Muscle layer of duodenum (tissue), 2 donors: Measurements from ENCODE around the gene CD180.

Experiments used
- H3K27ac ChIP-seq: one replicate; pipeline ENCODE4 v1.7.0; 2013; ENCODE audit warnings: mild to moderate bottlenecking, low read length
- H3K27me3 ChIP-seq: one replicate; pipeline ENCODE4 v1.7.0; 2013; ENCODE audit warnings: low read depth, mild to moderate bottlenecking, control low read depth, low read length
- H3K36me3 ChIP-seq, 2 donors: one replicate each; pipeline ENCODE4 v1.7.0; 2013; ENCODE audit warnings: low read length in 2 of 2, control low read depth in 1 of 2, mild to moderate bottlenecking in 1 of 2; ENCODE audit not compliant: insufficient read depth in 2 of 2, control insufficient read depth in 1 of 2
- H3K4me1 ChIP-seq, 2 donors: one replicate each; pipeline ENCODE4 v1.7.0; 2013; ENCODE audit warnings: low read length in 2 of 2, mild to moderate bottlenecking in 2 of 2, control low read depth in 1 of 2, moderate library complexity in 1 of 2; ENCODE audit not compliant: insufficient read depth in 2 of 2, control insufficient read depth in 1 of 2
- H3K4me3 ChIP-seq, 2 donors: one replicate each; pipeline ENCODE4 v1.7.0; 2013; ENCODE audit warnings: low read length in 2 of 2, low read depth in 1 of 2, mild to moderate bottlenecking in 1 of 2
- H3K9me3 ChIP-seq, 2 donors: one replicate each; pipeline ENCODE4 v1.7.0; 2013; ENCODE audit warnings: low read length in 2 of 2, control low read depth in 1 of 2, mild to moderate bottlenecking in 1 of 2; ENCODE audit not compliant: control insufficient read depth in 1 of 2
- donor health status: healthy.

Gene CD180

DNA sequence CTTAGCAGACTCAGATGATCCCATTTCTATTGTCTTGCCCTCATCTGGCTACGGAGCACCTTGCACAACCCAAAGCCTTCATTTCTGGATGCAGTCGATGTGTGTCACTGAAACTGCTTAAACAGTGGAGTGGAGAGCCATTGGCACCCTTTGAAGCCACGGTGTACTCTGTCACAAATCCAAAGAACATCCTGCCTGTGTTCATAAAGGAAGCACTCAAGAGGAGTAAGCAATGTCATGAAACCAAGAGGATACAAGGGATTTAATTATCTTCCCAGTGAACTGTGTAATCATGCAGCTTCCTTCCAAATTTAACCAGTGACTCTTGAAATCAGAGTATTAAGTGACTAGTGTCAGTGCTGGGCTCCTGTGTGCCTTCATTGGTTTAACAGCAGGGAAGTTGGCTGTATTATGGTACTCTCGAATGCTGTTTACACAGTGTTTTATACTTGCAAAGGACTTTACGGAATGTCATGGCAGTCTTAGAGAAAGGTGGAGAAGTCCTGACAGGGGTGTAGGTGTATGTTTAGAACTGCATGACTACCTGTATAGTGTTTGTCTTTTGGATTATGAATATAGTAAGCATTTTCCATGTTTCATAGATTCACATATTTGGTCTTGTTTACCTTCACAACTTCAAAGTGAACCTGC lies 41.9 kb downstream of the CD180 start:
- no peak overlapping the region for H3K4me3 ChIP-seq
- H3K9me3 ChIP-seq: no peaks in the 10 kb centered on the region
- no peaks in the 10 kb centered on the region for H3K27me3 ChIP-seq
- H3K36me3 ChIP-seq: peaks cover 11 to 40% of the 10 kb centered on the region in 2 donors
- H3K4me1 ChIP-seq: no peaks in the 10 kb centered on the region
- no peak overlapping the region for H3K27ac ChIP-seq

DNA sequence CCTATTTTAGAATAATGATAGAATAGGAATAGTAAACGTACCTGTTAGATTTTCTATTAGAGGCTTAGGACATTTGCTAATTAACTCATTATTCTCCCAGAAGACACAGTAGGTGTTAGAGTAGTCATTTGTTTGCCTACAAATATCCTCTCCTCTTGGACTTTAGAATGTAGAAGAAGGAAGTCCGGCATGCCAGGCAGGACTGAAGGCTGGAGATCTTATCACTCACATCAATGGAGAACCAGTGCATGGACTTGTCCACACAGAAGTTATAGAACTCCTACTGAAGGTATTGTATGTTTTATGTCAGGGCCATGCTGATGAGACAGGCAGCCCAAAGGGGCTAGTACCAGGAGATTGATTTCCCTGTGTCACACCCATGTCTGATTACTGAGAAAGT lies 43.3 kb downstream of the CD180 start:
- Histone ChIP-seq H3K4me3 (no peak overlapping the region), H3K9me3 (no peaks in the 10 kb centered on the region), H3K27ac (no peak overlapping the region), H3K27me3 (no peaks in the 10 kb centered on the region), H3K4me1 (no peaks in the 10 kb centered on the region), H3K36me3 (peaks cover 11 to 40% of the 10 kb centered on the region in 2 donors)

DNA sequence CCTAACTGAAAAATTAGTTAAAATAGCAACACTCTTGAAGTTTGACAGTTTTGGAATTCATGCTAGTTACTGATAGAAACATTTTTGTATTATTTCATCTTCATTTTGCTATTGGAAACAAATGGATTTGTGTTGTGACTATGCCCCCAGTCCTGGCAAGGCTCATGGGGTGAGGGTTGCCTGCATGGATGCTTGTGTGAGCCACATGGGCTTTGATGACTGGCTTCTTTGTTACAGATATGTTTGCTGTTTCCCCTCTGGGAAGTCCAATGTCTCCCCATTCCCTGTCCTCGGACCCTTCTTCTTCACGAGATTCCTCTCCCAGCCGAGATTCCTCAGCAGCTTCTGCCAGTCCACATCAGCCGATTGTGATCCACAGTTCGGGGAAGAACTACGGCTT lies 44.2 kb downstream of the CD180 start:
- Histone ChIP-seq H3K9me3 (no peaks in the 10 kb centered on the region), H3K4me1 (no peaks in the 10 kb centered on the region), H3K4me3 (no peak overlapping the region), H3K27me3 (no peaks in the 10 kb centered on the region), H3K36me3 (peaks cover 11 to 40% of the 10 kb centered on the region in 2 donors), H3K27ac (no peak overlapping the region)

DNA sequence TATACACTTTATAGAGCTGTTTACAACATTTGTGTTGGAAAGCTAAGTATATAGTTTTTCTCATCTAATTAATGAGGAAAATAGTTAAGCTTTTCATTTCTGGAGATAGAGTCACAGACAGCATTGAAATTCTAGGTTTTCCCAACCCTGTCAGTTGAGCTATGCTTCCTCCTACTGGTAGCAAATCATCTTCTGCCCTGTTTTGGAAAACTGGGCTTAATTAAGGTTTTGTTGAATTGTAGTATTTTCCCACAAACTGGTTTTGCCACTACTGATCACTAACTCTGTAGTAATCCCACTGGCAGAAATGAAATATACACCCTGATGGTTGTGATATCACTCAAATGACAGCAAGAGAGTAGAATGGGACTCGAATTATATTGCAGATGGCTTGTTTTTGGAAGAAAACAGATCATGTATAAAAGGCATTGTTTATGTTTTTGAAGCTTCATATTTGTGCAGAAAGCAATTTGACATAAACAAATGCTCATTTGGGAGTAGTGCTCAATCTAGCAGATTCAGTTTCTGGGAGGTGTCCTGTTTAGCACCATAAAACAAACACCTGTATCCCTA lies 46.6 kb downstream of the CD180 start:
- peak overlapping the region; percentile 41 to 51 for H3K4me3 ChIP-seq
- peaks cover 21 to 41% of the 10 kb centered on the region in 2 donors for H3K36me3 ChIP-seq
- no peaks in the 10 kb centered on the region for H3K9me3 ChIP-seq
- no peaks in the 10 kb centered on the region for H3K4me1 ChIP-seq
- no peaks in the 10 kb centered on the region for H3K27me3 ChIP-seq
- no peak overlapping the region for H3K27ac ChIP-seq

DNA sequence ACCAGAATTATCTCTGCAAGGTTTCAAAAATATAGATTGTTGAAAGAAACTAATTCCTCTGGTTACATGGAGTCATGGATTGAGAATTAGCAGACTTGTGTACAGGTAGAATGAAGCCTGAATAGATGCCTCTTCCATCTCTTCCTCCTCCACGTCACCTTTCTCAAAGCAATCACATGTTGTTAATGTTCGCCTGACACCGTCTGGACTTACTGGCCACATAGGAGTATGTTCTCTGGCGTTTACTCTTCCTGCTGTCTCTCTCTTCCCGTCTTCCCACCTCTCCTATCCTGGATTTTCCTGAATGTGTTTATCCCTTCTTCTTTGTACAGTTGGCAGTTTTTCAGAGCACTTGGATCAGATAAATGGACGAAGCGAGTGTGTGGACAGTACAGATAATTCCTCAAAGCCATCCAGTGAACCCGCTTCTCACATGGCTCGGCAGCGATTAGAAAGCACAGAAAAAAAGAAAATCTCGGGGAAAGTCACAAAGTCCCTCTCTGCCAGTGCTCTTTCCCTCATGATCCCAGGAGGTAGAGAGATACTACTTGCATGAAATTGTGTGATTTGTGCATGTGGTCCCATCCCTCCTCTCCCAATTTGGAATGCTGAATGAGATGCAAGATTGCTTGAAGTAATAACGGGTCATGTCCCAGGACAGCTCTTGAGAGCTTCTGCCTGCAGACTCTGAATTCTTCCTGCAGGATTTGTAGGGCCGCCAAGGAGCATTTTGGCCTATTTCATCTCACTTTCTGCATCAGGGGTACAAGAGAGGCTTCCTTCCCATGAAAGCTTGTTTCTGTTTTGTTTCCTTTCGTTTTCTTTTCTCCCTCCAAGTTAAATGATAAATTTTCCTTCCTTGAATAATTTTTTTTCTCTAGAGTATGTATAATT lies 47.3 kb downstream of the CD180 start:
- Histone ChIP-seq H3K4me1 (no peaks in the 10 kb centered on the region), H3K27ac (peak overlapping the region; percentile 3), H3K27me3 (no peaks in the 10 kb centered on the region), H3K4me3 (peak overlapping the region; percentile 41 to 51), H3K36me3 (peaks cover 23 to 36% of the 10 kb centered on the region in 2 donors), H3K9me3 (no peaks in the 10 kb centered on the region)

DNA sequence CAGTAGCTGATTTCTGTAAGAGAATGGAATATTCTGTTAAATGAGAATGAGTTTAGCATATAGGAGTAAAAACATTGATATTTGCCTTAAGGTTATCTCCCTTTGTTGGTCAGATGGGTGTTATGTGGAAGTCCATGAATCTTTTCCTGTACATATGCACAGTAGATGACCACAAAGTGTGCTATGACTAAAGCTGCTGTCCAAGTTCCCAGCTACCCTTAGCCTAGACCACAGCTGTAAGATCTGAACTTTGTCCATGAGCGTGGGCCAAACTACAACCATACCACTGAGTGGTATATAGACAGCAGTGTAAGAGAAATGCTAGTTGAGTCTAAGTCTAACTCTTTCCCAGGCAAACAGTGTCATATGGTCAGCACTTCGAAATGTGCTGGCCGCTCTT lies 48.8 kb downstream of the CD180 start:
- Histone ChIP-seq H3K36me3 (peaks cover 27 to 37% of the 10 kb centered on the region in 2 donors), H3K4me1 (no peaks in the 10 kb centered on the region)

DNA sequence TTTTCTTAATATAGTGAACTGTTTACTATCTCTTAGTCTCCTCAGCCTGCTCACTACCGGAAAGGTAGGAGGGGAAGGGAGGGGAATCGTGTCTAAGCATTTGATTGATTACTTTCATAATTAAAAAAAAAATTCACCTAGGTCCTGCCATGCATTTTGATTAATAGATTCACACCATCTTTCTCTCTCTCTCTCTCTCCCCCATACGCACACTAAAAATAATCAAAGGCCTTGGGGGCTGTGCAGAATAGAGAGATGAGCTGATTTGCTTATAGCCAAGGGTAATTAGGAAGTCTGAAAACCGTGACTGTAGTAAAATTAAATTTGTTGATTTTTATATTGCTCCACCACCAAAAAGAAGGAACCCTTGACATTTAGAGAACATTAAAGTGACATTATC lies 49.6 kb downstream of the CD180 start:
- H3K27ac ChIP-seq: no peak overlapping the region
- H3K27me3 ChIP-seq: no peaks in the 10 kb centered on the region
- no peak overlapping the region for H3K4me3 ChIP-seq
- H3K9me3 ChIP-seq: no peaks in the 10 kb centered on the region
- H3K36me3 ChIP-seq: peaks cover 30 to 39% of the 10 kb centered on the region in 2 donors
- no peaks in the 10 kb centered on the region for H3K4me1 ChIP-seq

More for the DNA sequence above, 48.8 kb downstream of the CD180 start:
- Histone ChIP-seq H3K27ac (no peak overlapping the region), H3K27me3 (no peaks in the 10 kb centered on the region), H3K9me3 (no peaks in the 10 kb centered on the region), H3K4me3 (no peak overlapping the region)

DNA sequence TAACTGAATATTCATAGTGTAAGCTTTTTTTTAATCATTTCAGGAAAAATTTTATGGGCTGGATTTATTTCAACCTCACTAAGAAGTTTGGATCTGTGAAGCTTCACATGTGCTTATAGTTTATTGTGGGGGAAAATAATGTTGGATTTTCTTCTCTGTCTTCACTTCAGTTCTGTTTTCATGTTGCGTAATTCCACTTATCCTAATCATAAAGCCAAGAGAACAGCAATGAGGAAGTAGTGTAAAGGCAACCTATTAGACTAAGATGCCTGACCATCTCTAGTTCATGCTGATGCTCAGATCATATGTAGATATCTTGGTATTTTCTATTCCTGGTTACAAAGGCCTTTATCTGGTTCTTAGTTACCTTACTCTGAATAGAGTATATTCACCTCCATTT lies 50.0 kb downstream of the CD180 start:
- Histone ChIP-seq H3K27me3 (no peaks in the 10 kb centered on the region), H3K27ac (no peak overlapping the region), H3K36me3 (peaks cover 30 to 39% of the 10 kb centered on the region in 2 donors), H3K4me1 (no peaks in the 10 kb centered on the region), H3K4me3 (no peak overlapping the region), H3K9me3 (no peaks in the 10 kb centered on the region)

DNA sequence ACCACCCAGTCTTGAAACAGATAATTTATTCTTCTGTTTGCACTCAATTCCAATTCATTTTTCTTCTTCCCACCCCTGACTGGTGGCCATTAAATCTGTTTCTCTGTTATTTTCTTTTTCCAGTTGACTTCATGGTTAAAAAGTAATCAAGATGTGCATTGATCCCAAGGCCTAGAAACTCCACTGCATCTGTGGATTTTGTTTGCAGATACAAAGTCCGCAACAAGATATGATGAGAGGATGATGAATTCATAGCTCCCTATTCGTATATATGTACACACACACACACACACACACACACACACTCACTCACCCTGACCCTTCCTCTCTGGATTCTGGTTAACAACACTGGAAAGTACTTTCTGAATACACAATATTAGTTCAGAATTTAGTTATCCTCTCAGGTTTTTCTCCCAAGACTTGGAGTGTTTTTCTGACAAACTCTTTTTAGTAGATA lies 52.4 kb downstream of the CD180 start:
- no peaks in the 10 kb centered on the region for H3K9me3 ChIP-seq
- no peak overlapping the region for H3K4me3 ChIP-seq
- peaks cover 30 to 31% of the 10 kb centered on the region in 2 donors for H3K36me3 ChIP-seq
- no peaks in the 10 kb centered on the region for H3K27me3 ChIP-seq
- no peak overlapping the region for H3K27ac ChIP-seq
- no peaks in the 10 kb centered on the region for H3K4me1 ChIP-seq

DNA sequence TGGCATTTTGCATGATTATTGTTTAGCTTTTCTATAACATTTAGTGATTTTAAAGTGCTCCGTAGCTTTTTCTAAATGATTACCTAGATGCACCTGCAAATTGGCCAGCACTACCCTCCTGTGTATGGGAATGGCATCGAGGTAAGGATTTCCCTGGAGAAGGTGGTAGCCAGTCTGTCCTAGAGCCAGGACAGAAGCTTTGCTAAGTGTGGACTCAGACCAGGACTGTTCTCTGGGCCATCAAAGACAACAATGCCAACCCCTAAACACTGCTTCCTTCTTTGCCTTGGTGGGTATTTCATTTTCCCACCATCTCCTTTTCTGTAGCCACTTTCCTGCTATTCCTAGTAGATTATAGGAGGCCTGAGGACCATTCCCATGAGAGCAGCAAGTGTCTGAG lies 53.0 kb downstream of the CD180 start:
- Histone ChIP-seq H3K36me3 (peaks cover 30 to 31% of the 10 kb centered on the region in 2 donors), H3K4me3 (no peak overlapping the region), H3K9me3 (no peaks in the 10 kb centered on the region), H3K27ac (no peak overlapping the region), H3K4me1 (no peaks in the 10 kb centered on the region), H3K27me3 (no peaks in the 10 kb centered on the region)

DNA sequence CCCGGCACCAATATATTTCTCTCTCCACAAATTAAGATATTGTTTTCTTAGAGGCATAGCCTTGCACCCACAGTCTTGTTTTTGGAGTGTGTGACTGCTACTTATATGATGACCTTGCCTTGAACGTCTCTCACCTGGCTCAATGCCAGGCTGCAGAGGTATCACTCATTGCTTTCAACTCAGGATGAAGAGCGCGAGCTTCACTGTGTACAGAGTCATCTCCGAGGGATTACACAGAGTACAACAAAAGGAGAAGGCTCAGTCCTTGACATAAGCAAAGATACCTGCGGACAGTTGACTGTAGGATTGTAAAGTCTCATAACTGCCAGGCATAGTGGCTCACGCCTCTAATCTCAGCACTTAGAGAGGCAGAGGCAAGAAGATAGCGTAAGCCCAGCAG lies 53.8 kb downstream of the CD180 start:
- Histone ChIP-seq H3K27me3 (no peaks in the 10 kb centered on the region), H3K4me3 (no peak overlapping the region), H3K36me3 (peaks cover 30 to 36% of the 10 kb centered on the region in 2 donors), H3K4me1 (no peaks in the 10 kb centered on the region), H3K27ac (no peak overlapping the region), H3K9me3 (no peaks in the 10 kb centered on the region)
